ENCODE results near the gene AKT2.
"Not testable (repeated sequence)": the region's sequence is repeated elsewhere in the genome, so short reads cannot be mapped to it uniquely, and the experiment has no call there.

The AKT2 gene

GRCh38 chr19:40284501-40285352, at the start of gene AKT2:
TSS of gene AKT2 (minus strand) at chr19:40285345. CDS start at chr19:40265267, 20,078 bp downstream.
- Histone ChIP-seq H3K4me2 (ENCODE audit: low read depth, low read length, poor library complexity, severe bottlenecking) (peak within 1 kb of the TSS; percentile 95), H3K9me2 (replicated peaks; ENCODE audit: insufficient read depth, low read length) (no peaks in the 10 kb centered on the region), H2AFZ (ENCODE audit: low read depth, low read length, severe bottlenecking) (peak within 1 kb of the TSS; percentile 89), H3K27ac (ENCODE audit: low read depth, low read length) (peak within 1 kb of the TSS; percentile 91), H3K36me3 (ENCODE audit: low read length) (no peaks in the 10 kb centered on the region), H3K27me3 (ENCODE audit: low read length) (no peaks in the 10 kb centered on the region), H3K4me3 (ENCODE audit: insufficient read depth, low read length, poor library complexity, severe bottlenecking) (peak within 1 kb of the TSS; percentile 64), H3K9ac (ENCODE audit: low read length) (peak within 1 kb of the TSS; percentile 81), H3F3A (ENCODE audit: insufficient read depth) (peaks cover 14% of the 10 kb centered on the region; the same call in 1 of the 2 replicates), H3K79me2 (ENCODE audit: insufficient read depth, low read length) (peaks cover 50% of the 10 kb centered on the region), H3K9me3 (ENCODE audit: insufficient read depth, low read length) (no peaks in the 10 kb centered on the region), H4K20me1 (ENCODE audit: low read depth, low read length) (no peaks in the 10 kb centered on the region)
- no peak for TF ChIP-seq EZH2phosphoT487 (conservative IDR thresholded peaks at IDR 0.05; ENCODE audit: low read length)

DNA sequence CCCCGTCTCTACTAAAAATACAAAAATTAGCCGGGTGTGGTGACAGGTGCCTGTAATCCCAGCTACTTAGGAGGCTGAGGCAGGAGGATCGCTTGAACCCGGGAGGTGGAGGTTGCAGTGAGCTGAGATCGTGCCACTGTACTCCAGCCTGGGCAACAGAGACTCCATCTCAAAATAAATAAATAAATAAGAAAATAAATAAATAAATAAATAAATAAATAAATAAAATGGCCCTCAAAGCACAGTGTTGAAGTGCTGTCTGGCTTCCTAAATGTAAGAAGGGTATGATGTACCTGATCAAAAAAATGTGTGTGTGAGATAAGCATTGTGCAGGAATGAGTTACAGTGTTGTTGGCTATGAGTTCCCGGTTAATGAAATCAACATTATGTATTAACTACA, 47.9 kb upstream of the AKT2 start:
- H3K9me3 ChIP-seq (ENCODE audit: insufficient read depth, low read length); H3K4me2 ChIP-seq (ENCODE audit: low read depth, low read length, poor library complexity, severe bottlenecking); H4K20me1 ChIP-seq (ENCODE audit: low read depth, low read length); H3F3A ChIP-seq (ENCODE audit: insufficient read depth); H3K4me3 ChIP-seq (ENCODE audit: insufficient read depth, low read length, poor library complexity, severe bottlenecking); H3K27me3 ChIP-seq (ENCODE audit: low read length); H3K9me2 ChIP-seq (replicated peaks; ENCODE audit: insufficient read depth, low read length); H3K27ac ChIP-seq (ENCODE audit: low read depth, low read length); H2AFZ ChIP-seq (ENCODE audit: low read depth, low read length, severe bottlenecking); H3K9ac ChIP-seq (ENCODE audit: low read length); H3K79me2 ChIP-seq (ENCODE audit: insufficient read depth, low read length): not testable (repeated sequence)
- H3K36me3 ChIP-seq (ENCODE audit: low read length), result peaks cover 11% of the 10 kb centered on the region; the same call in 1 of the 2 replicates

GRCh38 chr19:40332669-40333068, 47.5 kb upstream of the AKT2 start:
- Histone ChIP-seq H3K4me2 (ENCODE audit: low read depth, low read length, poor library complexity, severe bottlenecking) (no peak overlapping the region), H3F3A (ENCODE audit: insufficient read depth) (no peaks in the 10 kb centered on the region), H2AFZ (ENCODE audit: low read depth, low read length, severe bottlenecking) (no peak overlapping the region), H4K20me1 (ENCODE audit: low read depth, low read length) (no peaks in the 10 kb centered on the region; the same call in 1 of the 2 replicates), H3K9me2 (replicated peaks; ENCODE audit: insufficient read depth, low read length) (no peaks in the 10 kb centered on the region), H3K27ac (ENCODE audit: low read depth, low read length) (no peak overlapping the region), H3K79me2 (ENCODE audit: insufficient read depth, low read length) (peaks cover 8% of the 10 kb centered on the region; the same call in 1 of the 2 replicates), H3K4me3 (ENCODE audit: insufficient read depth, low read length, poor library complexity, severe bottlenecking) (no peak overlapping the region), H3K9me3 (ENCODE audit: insufficient read depth, low read length) (no peaks in the 10 kb centered on the region), H3K36me3 (ENCODE audit: low read length) (peaks cover 11% of the 10 kb centered on the region; the same call in 1 of the 2 replicates), H3K27me3 (ENCODE audit: low read length) (no peaks in the 10 kb centered on the region), H3K9ac (ENCODE audit: low read length) (no peak overlapping the region)
- TF ChIP-seq EZH2phosphoT487 (conservative IDR thresholded peaks at IDR 0.05; ENCODE audit: low read length), result no peak
- TF ChIP-seq, protein P1, sequence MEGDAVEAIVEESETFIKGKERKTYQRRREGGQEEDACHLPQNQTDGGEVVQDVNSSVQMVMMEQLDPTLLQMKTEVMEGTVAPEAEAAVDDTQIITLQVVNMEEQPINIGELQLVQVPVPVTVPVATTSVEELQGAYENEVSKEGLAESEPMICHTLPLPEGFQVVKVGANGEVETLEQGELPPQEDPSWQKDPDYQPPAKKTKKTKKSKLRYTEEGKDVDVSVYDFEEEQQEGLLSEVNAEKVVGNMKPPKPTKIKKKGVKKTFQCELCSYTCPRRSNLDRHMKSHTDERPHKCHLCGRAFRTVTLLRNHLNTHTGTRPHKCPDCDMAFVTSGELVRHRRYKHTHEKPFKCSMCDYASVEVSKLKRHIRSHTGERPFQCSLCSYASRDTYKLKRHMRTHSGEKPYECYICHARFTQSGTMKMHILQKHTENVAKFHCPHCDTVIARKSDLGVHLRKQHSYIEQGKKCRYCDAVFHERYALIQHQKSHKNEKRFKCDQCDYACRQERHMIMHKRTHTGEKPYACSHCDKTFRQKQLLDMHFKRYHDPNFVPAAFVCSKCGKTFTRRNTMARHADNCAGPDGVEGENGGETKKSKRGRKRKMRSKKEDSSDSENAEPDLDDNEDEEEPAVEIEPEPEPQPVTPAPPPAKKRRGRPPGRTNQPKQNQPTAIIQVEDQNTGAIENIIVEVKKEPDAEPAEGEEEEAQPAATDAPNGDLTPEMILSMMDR (IDR thresholded peaks at IDR 0.05; ENCODE audit: insufficient read depth, low read length, poor library complexity, severe bottlenecking), result no peak

GRCh38 chr19:40331052-40331451, 45.9 kb upstream of the AKT2 start:
- Histone ChIP-seq H2AFZ (ENCODE audit: low read depth, low read length, severe bottlenecking) (no peak overlapping the region), H3K27me3 (ENCODE audit: low read length) (no peaks in the 10 kb centered on the region), H3F3A (ENCODE audit: insufficient read depth) (no peaks in the 10 kb centered on the region), H3K4me2 (ENCODE audit: low read depth, low read length, poor library complexity, severe bottlenecking) (no peak overlapping the region), H3K9ac (ENCODE audit: low read length) (no peak overlapping the region), H3K79me2 (ENCODE audit: insufficient read depth, low read length) (no peaks in the 10 kb centered on the region), H3K9me2 (replicated peaks; ENCODE audit: insufficient read depth, low read length) (no peaks in the 10 kb centered on the region), H4K20me1 (ENCODE audit: low read depth, low read length) (no peaks in the 10 kb centered on the region), H3K9me3 (ENCODE audit: insufficient read depth, low read length) (no peaks in the 10 kb centered on the region), H3K4me3 (ENCODE audit: insufficient read depth, low read length, poor library complexity, severe bottlenecking) (no peak overlapping the region), H3K27ac (ENCODE audit: low read depth, low read length) (no peak overlapping the region), H3K36me3 (ENCODE audit: low read length) (peaks cover 11% of the 10 kb centered on the region; the same call in 1 of the 2 replicates)
- TF ChIP-seq, protein P1 (IDR thresholded peaks at IDR 0.05; ENCODE audit: insufficient read depth, low read length, poor library complexity, severe bottlenecking), result no peak
- TF ChIP-seq EZH2phosphoT487 (conservative IDR thresholded peaks at IDR 0.05; ENCODE audit: low read length), result no peak

All from SU-DHL-6 (cell line).